Activated T-cell treated with anti-CD3 and anti-CD28 coated beads, Interleukin-2, amount 50 U/mL, for 48 hours (primary cell): ENCODE measurements around the gene C1D.
"Not testable (repeated sequence)": the region's sequence is repeated elsewhere in the genome, so short reads cannot be mapped to it uniquely, and the experiment has no call there.

Experiments used
- DNase-seq, 2 experiments: peaks; one replicate each; pipeline ENCODE4 v3.0.0-alpha.2; 2020

C1D gene

GRCh38 chr2:67997903-67998302, 64.9 kb downstream of the C1D start:
- DNase-seq: no peak

- no peak for DNase-seq
These were observed 65.3 kb downstream of the C1D start for GRCh38 chr2:67997528-67997900.

- DNase-seq: no peak
These were observed 65.9 kb downstream of the C1D start for GRCh38 chr2:67996772-67997527.

GRCh38 chr2:67994716-67995115, 68.1 kb downstream of the C1D start:
- no peak for DNase-seq

- DNase-seq: not testable (repeated sequence)
These were observed 68.7 kb downstream of the C1D start for GRCh38 chr2:67994069-67994468.

GRCh38 chr2:67993329-67993728, 69.5 kb downstream of the C1D start:
- DNase-seq: no peak

GRCh38 chr2:67991456-67991855, 71.3 kb downstream of the C1D start:
- no peak for DNase-seq
